Activated CD8-positive, alpha-beta T cell treated with anti-CD3 and anti-CD28 coated beads, Interleukin-2, amount 10 ng/mL, durations not matched to agents 7 days and 5 days (primary cell): ENCODE measurements around the gene GSTA5. TPM values are rescaled to one million over a fixed set of nuclear protein-coding genes. Genes with fewer than 3 reads are reported as not detected.
"Not testable (repeated sequence)": the region's sequence is repeated elsewhere in the genome, so short reads cannot be mapped to it uniquely, and the experiment has no call there.

Source experiments
- ATAC-seq: fragments of 150-1000 bp; cut with Tn5 transposase; one replicate; pipeline ENCODE4 v1.10.0; 2021; ENCODE audit warnings: moderate library complexity
- CTCF ChIA-PET: fragments of 350-600 bp; sonication (Branson Sonifier 250); formaldehyde crosslinking; loops from one replicate; lab custom pipeline; 2021; ENCODE audit warnings: antibody characterized with exemption; lab: Charles Lee
- POLR2A ChIA-PET: fragments of 350-600 bp; sonication (Branson Sonifier 250); formaldehyde crosslinking; loops from one replicate; lab custom pipeline; 2021; ENCODE audit warnings: antibody characterized with exemption; lab: Charles Lee
- DNase-seq: peaks from one replicate; pipeline ENCODE4 v3.0.0-alpha.2; 2020
- H3K27ac Mint-ChIP-seq: one replicate; pipeline ENCODE4 v1.8.0; 2021; ENCODE audit warnings: mild to moderate bottlenecking, mixed read lengths
- H3K27me3 Mint-ChIP-seq: one replicate; pipeline ENCODE4 v1.8.0; 2021; ENCODE audit warnings: low read depth, mixed read lengths
- H3K36me3 Mint-ChIP-seq: one replicate; pipeline ENCODE4 v1.8.0; 2021; ENCODE audit warnings: low read depth, mixed read lengths
- H3K4me1 Mint-ChIP-seq: one replicate; pipeline ENCODE4 v1.8.0; 2021; ENCODE audit warnings: low read depth, mixed read lengths
- H3K4me3 Mint-ChIP-seq: one replicate; pipeline ENCODE4 v1.8.0; 2021; ENCODE audit warnings: mild to moderate bottlenecking, mixed read lengths
- H3K9me3 Mint-ChIP-seq: one replicate; pipeline ENCODE4 v1.8.0; 2022; ENCODE audit warnings: mixed read lengths; ENCODE audit not compliant: insufficient read depth
- total RNA-seq, 2 experiments: library from RNA; stranded (reverse); gene quantifications; one replicate each; pipeline ENCODE4 v1.2.3, GENCODE V29; 2021

The GSTA5 gene
- total RNA-seq = not detected

DNA sequence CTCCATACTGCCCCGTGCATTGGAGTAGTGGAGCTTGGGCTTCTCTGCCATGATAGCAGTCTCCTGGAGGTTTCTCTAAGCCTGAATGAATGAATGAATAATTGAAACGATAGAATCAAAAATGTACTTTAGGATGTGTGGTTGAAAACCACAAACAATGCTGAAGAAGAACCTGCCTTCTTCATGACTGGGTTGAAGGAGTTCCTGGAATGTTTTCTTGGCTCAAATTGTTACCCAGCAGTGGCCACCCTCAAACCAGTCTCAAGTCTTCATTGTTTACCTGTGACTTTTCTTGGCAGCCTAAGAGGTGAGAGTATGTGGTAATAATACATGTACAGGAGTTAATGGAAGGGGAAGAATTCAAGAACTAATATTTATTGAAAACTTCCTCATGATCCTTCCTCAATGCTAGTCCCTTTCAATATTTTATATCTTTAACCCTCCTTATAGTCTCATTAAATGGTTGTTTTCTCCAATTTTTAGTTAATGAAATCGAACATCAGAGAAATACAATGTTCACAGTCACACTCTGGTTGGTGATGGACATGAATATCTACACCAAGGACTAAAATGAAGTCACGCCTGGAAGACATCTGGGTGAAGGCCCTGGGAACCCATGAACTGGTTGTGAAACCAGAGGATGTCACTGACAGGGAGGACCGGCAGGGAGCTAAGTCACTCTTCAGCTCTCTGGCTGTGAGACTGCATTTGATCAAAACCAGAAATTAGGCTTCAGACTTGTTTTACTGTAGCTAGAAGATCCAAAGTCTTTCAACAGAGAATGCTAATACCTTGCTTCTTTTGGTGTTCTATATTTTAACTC, at the start of gene GSTA5:
Gene GSTA5, minus strand, starts transcription at position 51 of the 823 bp plus-strand sequence.
- no peak for DNase-seq
- no peak for ATAC-seq
- H3K4me1 Mint-ChIP-seq = no peaks in the 10 kb centered on the region
- H3K27ac Mint-ChIP-seq = no peak within 1 kb of the TSS
- no peaks in the 10 kb centered on the region for H3K36me3 Mint-ChIP-seq
- ChIA-PET CTCF (no interaction called here), POLR2A (no interaction called here)
- H3K4me3 Mint-ChIP-seq = no peak within 1 kb of the TSS
- H3K27me3 Mint-ChIP-seq = peaks cover 24% of the 10 kb centered on the region
- H3K9me3 Mint-ChIP-seq = no peaks in the 10 kb centered on the region

DNA sequence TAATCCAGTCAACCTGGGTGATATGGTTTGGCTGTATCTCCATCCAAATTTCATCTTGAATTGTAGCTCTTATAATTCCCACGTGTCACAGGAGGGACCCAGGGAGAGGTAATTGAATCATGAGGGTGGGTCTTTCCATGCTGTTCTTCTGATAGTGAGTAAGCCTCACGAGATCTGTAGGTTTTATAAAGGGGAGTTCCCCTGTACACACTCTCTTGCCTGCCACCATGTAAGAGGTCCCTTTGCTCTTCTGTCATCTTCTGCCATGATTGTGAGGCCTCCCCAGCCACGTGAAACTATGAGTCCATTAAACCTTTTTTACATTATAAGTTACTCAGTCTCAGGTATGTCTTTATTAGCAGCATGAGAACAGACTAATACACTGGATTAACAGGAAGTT, 49.4 kb upstream of the GSTA5 start:
- Mint-ChIP-seq H3K27ac (no peak overlapping the region), H3K4me1 (no peaks in the 10 kb centered on the region), H3K27me3 (peaks cover 17% of the 10 kb centered on the region), H3K9me3 (no peaks in the 10 kb centered on the region), H3K36me3 (no peaks in the 10 kb centered on the region), H3K4me3 (no peak overlapping the region)
- DNase-seq (no peak), ATAC-seq (no peak)
- ChIA-PET POLR2A (no interaction called here), CTCF (no interaction called here)

DNA sequence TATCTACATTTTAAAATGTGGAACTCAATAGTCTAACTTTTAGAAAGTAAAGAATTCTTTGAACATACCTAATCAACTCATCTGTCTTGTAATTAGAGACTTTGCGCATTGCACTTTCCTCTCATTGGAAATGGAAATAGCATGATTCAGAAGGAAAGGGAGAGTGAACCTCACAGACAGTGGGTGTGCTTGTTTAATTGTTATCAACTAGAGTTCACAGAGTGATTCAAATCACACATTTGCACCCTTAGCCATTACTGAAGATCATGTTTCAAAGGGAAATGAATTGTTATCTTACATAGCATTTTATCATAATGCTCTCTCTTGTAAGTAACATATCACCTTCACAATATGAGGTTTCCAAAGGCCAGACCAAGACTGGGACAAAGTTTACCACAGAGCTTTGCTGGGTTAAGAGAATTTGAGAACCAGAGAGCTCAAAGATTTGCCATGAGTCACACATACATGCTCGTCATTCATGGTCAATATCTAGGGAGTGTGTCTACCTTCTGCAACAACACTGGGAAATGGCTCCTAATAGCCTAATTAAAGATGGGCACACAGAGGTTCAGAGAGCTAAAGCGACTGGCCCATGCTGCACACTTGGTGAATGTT, 47.4 kb upstream of the GSTA5 start:
- DNase-seq (no peak), ATAC-seq (no peak)
- POLR2A ChIA-PET = no interaction called here
- H3K36me3 Mint-ChIP-seq = no peaks in the 10 kb centered on the region
- H3K4me1 Mint-ChIP-seq = no peaks in the 10 kb centered on the region
- H3K4me3 Mint-ChIP-seq = no peak overlapping the region
- CTCF ChIA-PET = interaction anchor here (1.3 kb wide), 1 partner anchor 16 kb away, joined by 3 read pairs; no protein-coding TSS in a partner anchor
- peaks cover 20% of the 10 kb centered on the region for H3K27me3 Mint-ChIP-seq
- no peaks in the 10 kb centered on the region for H3K9me3 Mint-ChIP-seq
- H3K27ac Mint-ChIP-seq = no peak overlapping the region

DNA sequence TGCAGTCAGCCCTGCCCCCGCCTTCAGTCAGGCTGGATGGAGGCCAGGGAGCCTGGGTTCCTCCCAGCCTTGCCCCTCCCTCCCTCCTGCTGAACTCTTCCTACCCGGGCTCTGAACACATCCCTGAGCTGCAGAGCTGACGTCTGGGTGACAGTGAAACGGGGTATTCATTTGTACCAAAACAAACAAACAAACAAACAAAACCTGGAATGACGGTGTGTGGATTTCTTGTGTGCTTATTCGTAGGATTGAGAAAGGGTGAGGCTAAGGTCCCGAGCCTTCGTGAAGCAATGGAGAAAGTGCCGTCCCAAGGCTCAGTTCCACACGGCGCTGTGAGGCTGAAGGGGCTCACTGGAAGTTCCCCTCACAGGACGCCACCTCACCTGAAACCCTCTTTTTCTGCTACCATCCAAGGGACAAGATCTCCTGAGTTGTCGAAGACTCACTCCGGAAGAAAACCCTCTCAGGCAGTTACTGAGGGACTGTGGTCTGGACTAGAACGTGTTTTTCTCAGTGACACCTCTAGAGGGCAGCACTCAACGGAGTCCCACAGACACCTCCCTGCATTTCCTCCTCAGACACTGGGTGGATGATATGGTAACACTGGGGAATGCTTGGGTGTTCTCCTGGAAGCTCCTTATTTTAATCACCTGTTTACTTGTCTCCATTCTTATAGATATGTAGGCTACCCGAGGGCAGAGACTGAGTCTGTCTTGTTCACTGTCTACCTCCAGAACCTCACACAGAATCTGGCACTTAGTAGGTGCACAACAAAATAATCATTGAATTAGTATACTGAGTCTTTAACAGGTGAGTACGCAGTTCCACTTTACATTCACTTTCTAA, 41.6 kb upstream of the GSTA5 start:
- ChIA-PET CTCF (interaction anchor here (0.9 to 1.9 kb wide), 5 partner anchors 8 to 185 kb away, joined by 3 to 6 read pairs (median 3); no protein-coding TSS in a partner anchor), POLR2A (no interaction called here)
- ATAC-seq (peak; percentile 98), DNase-seq (peak; percentile 77)
- Mint-ChIP-seq H3K4me3 (peak overlapping the region; percentile 79), H3K27ac (peak overlapping the region; percentile 80), H3K27me3 (peaks cover 10% of the 10 kb centered on the region), H3K4me1 (peaks cover 12% of the 10 kb centered on the region), H3K36me3 (no peaks in the 10 kb centered on the region), H3K9me3 (no peaks in the 10 kb centered on the region)

DNA sequence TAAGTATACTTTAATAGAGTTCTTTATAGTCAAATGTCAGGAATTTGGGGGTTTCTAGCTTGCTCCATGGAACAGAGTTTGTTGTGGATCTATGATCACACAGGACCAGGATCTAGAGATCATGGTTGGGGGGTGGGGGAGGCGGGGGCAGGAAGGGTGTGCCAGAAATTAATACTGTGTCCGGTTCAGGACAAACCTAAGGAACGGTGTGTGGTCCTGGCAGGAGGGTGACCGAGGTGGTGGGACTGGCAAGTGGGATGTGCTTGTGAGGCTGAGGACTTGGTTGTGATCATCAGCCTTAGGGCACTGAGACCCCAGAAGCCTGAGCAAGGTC, 41.0 kb upstream of the GSTA5 start:
- Mint-ChIP-seq H3K27ac (no peak overlapping the region), H3K4me3 (peak overlapping the region; percentile 79), H3K9me3 (no peaks in the 10 kb centered on the region), H3K4me1 (peaks cover 15% of the 10 kb centered on the region), H3K27me3 (peaks cover 10% of the 10 kb centered on the region), H3K36me3 (no peaks in the 10 kb centered on the region)
- ChIA-PET POLR2A (no interaction called here), CTCF (interaction anchor here (0.9 to 1.9 kb wide), 5 partner anchors 8 to 186 kb away, joined by 3 to 6 read pairs (median 3); no protein-coding TSS in a partner anchor)
- DNase-seq (no peak), ATAC-seq (no peak)

DNA sequence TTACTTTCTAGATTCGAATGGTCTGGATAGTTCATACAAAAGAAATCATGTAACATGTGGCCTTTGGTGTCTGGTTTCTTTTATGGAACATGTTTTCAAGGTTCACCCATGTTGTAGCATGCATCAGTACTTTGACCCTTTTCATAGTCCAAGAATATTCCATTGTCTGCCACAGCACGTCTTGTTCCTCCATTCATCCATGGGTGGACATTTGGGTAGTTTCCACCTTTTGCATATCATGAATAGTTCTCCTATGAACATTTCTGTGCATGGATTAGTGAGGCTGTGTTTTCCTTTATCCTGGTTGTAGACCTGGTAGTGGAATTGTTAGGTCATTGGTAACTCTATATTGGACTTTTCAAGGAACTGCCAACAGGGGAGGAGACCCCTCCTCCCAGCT, 37.2 kb upstream of the GSTA5 start:
- Mint-ChIP-seq H3K27ac (no peak overlapping the region), H3K27me3 (peaks cover 7% of the 10 kb centered on the region), H3K36me3 (no peaks in the 10 kb centered on the region), H3K9me3 (no peaks in the 10 kb centered on the region), H3K4me3 (no peak overlapping the region), H3K4me1 (peaks cover 15% of the 10 kb centered on the region)
- ATAC-seq (no peak), DNase-seq (no peak)
- ChIA-PET POLR2A (no interaction called here), CTCF (no interaction called here)

DNA sequence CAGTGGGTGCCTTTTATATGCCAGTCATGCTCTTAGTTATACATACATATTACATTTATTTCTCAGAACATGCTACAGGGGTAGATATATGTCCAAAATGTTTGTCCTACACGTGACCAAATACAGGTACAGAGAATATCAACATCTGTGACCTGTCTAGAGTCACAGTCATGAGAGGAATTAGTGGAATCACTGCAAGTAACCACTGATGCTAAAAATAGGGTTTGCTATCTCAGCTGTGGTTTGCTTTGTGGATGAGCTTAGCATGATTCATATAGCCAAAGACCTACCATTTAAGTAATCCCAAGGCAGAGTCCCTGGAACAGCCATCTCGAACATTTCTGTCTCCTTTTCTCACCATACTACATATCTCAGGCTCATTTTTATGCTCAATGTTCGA, 36.6 kb upstream of the GSTA5 start:
- no peak overlapping the region for H3K4me3 Mint-ChIP-seq
- H3K36me3 Mint-ChIP-seq = no peaks in the 10 kb centered on the region
- no peak overlapping the region for H3K27ac Mint-ChIP-seq
- DNase-seq (no peak), ATAC-seq (no peak)
- H3K9me3 Mint-ChIP-seq = no peaks in the 10 kb centered on the region
- peaks cover 10% of the 10 kb centered on the region for H3K4me1 Mint-ChIP-seq
- ChIA-PET POLR2A (no interaction called here), CTCF (no interaction called here)
- H3K27me3 Mint-ChIP-seq = peaks cover 7% of the 10 kb centered on the region

DNA sequence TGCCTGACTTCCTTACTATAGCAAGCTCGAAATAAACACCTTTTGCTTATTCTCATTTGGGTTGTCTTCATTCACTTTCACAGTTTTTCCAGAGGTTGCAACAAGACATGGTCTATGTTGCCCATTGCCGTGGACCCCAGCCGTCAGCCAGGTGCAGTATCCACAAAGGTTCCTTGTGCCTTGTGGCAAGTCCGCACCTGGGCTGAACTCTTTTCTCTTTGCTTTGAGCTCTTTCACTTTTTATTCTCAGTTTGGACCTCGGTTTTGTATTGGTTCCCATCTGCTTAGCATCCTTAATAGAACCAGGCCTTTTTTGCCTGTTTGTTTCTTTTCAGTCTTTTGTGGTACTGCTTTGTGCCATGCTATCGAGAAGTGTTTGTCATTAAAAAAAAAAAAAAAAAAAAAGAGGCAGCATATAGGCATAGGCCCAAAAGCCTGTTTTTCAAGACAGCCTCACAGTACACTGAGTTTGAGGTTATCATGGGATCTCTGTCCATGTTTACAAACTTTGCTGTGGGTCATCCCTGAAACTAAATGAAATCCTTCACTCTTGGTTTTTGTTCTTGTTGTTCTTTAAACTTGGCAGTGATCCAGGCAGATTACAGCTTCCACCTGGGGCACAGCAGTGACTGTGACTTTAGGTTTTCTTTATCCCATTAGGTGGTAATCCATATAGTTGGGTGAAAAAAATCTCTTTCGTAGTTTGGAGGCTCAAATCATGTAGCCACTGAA, 35.6 kb upstream of the GSTA5 start:
- ATAC-seq (no peak), DNase-seq (no peak)
- ChIA-PET CTCF (no interaction called here), POLR2A (no interaction called here)
- Mint-ChIP-seq H3K9me3 (no peaks in the 10 kb centered on the region), H3K36me3 (no peaks in the 10 kb centered on the region), H3K4me3 (no peak overlapping the region), H3K4me1 (peaks cover 3% of the 10 kb centered on the region), H3K27me3 (peaks cover 14% of the 10 kb centered on the region), H3K27ac (no peak overlapping the region)

DNA sequence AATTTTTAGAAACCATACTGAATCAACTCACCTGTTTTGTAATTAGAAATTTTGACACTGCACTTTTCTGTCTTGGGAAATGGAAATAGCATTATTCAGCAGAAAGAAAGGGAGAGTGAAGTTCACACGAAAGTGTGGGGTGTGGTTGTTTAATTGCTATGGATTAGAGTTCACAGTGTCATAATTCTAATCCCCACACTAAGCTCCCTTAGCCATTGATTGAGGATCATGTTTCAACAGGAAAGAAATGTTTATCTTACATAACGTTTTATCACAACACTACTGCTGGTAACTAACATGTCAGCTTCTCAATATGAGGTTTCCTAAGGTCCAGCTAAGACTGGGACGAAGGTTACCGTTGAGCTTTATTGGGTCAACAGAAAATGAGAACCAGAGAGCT, 31.4 kb upstream of the GSTA5 start:
- no peaks in the 10 kb centered on the region for H3K9me3 Mint-ChIP-seq
- H3K27me3 Mint-ChIP-seq = peaks cover 9% of the 10 kb centered on the region
- ChIA-PET POLR2A (no interaction called here), CTCF (no interaction called here)
- H3K36me3 Mint-ChIP-seq = no peaks in the 10 kb centered on the region
- H3K4me1 Mint-ChIP-seq = peaks cover 2% of the 10 kb centered on the region
- no peak for DNase-seq
- no peak overlapping the region for H3K27ac Mint-ChIP-seq
- no peak overlapping the region for H3K4me3 Mint-ChIP-seq
- no peak for ATAC-seq

DNA sequence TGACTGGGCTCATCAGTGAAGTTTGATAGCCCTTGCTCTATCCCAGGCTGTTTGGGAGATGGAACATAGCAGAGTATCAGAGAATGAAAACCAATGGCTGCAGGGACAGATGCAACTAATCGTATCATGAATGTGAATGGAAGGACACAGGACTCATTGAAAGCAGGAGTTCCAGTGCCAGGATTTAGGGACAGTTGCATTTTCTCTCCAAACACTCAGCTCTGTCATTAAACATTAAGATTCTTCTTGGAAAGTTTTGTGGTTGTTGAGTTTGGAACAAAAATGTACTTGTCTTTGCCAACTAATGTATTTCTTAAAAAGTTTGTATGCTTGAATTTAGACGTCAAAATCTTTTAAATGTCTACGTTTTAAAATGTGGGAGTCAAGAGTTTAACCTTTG, 31.0 kb upstream of the GSTA5 start:
- H3K36me3 Mint-ChIP-seq = no peaks in the 10 kb centered on the region
- no peaks in the 10 kb centered on the region for H3K9me3 Mint-ChIP-seq
- no peaks in the 10 kb centered on the region for H3K4me1 Mint-ChIP-seq
- no peak for ATAC-seq
- POLR2A ChIA-PET = no interaction called here
- no peak for DNase-seq
- H3K27ac Mint-ChIP-seq = no peak overlapping the region
- no peak overlapping the region for H3K4me3 Mint-ChIP-seq
- CTCF ChIA-PET = no interaction called here
- H3K27me3 Mint-ChIP-seq = peaks cover 9% of the 10 kb centered on the region

DNA sequence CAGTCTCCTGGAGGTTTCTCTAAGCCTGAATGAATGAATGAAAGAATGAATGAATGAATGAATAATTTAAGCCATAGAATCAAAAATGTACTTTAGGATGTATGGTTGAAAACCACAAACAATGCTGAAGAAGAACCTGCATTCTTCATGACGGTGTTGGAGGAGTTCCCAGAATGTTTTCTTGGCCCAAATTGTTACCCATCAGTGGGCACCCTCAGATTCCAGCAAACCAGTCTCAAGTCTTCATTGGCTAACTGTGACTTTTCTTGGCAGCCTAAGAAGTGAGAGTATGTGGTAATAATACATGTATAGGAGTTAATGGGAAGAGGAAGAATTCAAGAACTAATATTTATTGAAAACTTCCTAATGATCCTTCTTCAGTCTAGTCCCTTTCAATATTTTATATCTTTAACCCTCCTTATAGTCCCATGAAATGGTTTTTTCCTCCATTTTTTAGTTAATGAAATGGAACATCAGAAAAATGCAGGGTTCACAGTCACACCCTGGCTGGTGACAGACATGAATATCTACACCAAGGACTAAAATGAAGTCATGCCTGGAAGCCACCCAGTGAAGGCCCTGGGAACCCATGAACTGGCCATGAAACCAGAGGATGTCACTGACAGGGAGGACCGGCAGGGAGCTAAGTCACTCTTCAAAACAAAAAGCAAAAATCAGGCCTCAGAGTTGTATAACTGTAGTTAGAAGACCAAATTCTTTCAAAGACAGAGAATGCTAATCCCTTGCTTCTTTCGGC, 29.9 kb upstream of the GSTA5 start:
- POLR2A ChIA-PET, DNase-seq, ATAC-seq, H3K27ac Mint-ChIP-seq, H3K4me3 Mint-ChIP-seq, H3K9me3 Mint-ChIP-seq, H3K36me3 Mint-ChIP-seq, H3K27me3 Mint-ChIP-seq, CTCF ChIA-PET, H3K4me1 Mint-ChIP-seq: not testable (repeated sequence)
